Stomach (tissue), 4 donors: Measurements from ENCODE around the gene SYT2.
"Not testable (repeated sequence)": the region's sequence is repeated elsewhere in the genome, so short reads cannot be mapped to it uniquely, and the experiment has no call there.

ENCODE experiments used
- POLR2A ChIP-seq, 4 donors: fragments of 450-650 bp; IDR thresholded peaks; one replicate each; pipeline ENCODE4 v1.6.1; 2016; ENCODE audit warnings: antibody characterized with exemption in 4 of 4, control low read depth in 2 of 4, mild to moderate bottlenecking in 1 of 4, moderate library complexity in 1 of 4
- TF ChIP-seq, protein P1 (sequence below), 7 experiments: fragments of 450-650 bp in 4 of 7; fragments of 200-600 bp in 3 of 7; sonication (generic) in 3 of 7; IDR thresholded peaks; one replicate each; pipeline ENCODE4 v1.5.1; 2016 to 2019; ENCODE audit warnings: antibody characterized with exemption in 7 of 7, control low read depth in 2 of 7, mild to moderate bottlenecking in 1 of 7

GRCh38 chr1:202627036-202627435 lies 83.2 kb downstream of the SYT2 start:
- not testable (repeated sequence) for TF ChIP-seq POLR2A (IDR thresholded peaks at IDR 0.05)
- TF ChIP-seq, protein P1, sequence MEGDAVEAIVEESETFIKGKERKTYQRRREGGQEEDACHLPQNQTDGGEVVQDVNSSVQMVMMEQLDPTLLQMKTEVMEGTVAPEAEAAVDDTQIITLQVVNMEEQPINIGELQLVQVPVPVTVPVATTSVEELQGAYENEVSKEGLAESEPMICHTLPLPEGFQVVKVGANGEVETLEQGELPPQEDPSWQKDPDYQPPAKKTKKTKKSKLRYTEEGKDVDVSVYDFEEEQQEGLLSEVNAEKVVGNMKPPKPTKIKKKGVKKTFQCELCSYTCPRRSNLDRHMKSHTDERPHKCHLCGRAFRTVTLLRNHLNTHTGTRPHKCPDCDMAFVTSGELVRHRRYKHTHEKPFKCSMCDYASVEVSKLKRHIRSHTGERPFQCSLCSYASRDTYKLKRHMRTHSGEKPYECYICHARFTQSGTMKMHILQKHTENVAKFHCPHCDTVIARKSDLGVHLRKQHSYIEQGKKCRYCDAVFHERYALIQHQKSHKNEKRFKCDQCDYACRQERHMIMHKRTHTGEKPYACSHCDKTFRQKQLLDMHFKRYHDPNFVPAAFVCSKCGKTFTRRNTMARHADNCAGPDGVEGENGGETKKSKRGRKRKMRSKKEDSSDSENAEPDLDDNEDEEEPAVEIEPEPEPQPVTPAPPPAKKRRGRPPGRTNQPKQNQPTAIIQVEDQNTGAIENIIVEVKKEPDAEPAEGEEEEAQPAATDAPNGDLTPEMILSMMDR (IDR thresholded peaks at IDR 0.05): not testable (repeated sequence)
